Measurements from ENCODE around the gene NECAB3.
"Not testable (repeated sequence)": the region's sequence is repeated elsewhere in the genome, so short reads cannot be mapped to it uniquely, and the experiment has no call there.

NECAB3 gene

GRCh38 chr20:33674294-33675135 is at the start of gene NECAB3:
TSS of gene NECAB3 (minus strand) at chr20:33674428. CDS start at chr20:33674352, 76 bp downstream.
- DNase-seq = peak in 53 of 56 donors; percentile 18 to 87 (median 65)

GRCh38 chr20:33721391-33722140 is 47.3 kb upstream of the NECAB3 start:
- no peak for DNase-seq

- DNase-seq = peak; percentile 69 to 98 (median 93)
Measured at GRCh38 chr20:33719989-33720709, 45.9 kb upstream of the NECAB3 start, which contains the start of gene PXMP4. TSS of gene PXMP4 (minus strand) at chr20:33720310. CDS start at chr20:33720207, 103 bp downstream.

- DNase-seq = peak in 1 of 56 donors; percentile 51
Measured at GRCh38 chr20:33719277-33719988, 45.2 kb upstream of the NECAB3 start.

GRCh38 chr20:33716498-33716897 is 42.3 kb upstream of the NECAB3 start:
- DNase-seq = no peak

GRCh38 chr20:33713865-33714367 is 39.7 kb upstream of the NECAB3 start:
- no peak for DNase-seq

- DNase-seq = no peak
Measured at GRCh38 chr20:33711446-33711738, 37.2 kb upstream of the NECAB3 start.

- no peak for DNase-seq
Measured at GRCh38 chr20:33710681-33711445, 36.6 kb upstream of the NECAB3 start.

DNA sequence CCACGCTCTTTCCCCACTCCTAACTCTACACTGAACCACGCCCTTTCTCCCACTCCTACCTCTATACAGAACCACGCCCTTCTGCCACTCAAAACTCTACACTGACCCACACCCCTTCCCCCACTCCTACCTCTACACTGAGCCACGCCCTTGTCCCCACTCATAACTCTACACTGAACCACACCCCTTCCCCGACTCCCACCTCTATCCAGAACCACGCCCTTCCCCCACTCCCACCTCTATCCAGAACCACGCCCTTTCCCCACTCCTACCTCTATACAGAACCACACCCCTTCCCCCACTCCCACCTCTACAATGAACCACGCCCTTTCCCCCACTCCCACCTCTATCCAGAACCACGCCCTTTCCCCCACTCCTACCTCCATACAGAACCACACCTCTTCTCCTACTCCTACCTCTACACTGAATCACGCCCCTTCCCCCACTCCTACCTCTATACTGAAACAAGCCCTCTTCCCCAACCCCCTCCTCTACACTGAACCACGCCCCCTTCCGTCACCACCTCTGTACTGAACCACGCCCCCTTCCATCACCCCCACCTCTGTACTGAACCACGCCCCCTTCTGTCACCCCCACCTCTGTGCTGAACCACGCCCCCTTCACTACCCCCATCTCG is 35.8 kb upstream of the NECAB3 start:
- no peak for DNase-seq

DNA sequence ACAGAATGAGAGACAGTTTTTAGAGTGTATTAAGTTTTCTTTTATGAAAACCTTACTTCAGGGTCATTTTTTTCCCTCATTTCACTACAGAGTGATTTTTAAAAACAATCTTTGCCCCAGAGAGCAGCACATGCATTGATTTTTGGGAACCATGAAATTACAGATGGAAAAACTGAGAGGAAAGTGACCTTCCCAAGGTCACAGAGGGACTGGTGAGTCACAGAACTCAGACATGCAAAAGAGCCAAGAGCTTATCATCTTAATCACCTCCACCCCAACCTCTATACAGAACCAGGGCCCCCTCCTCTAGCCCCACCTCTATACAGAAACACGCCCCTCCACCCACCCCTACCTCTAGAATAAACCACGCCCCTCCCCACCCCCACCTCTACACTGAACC is 35.2 kb upstream of the NECAB3 start:
- no peak for DNase-seq

- no peak for DNase-seq
Measured at GRCh38 chr20:33707668-33708067, 33.4 kb upstream of the NECAB3 start.

- DNase-seq = peak in 4 of 56 donors; percentile 9 to 35 (median 24)
Measured at GRCh38 chr20:33704197-33704924, 30.1 kb upstream of the NECAB3 start.

DNA sequence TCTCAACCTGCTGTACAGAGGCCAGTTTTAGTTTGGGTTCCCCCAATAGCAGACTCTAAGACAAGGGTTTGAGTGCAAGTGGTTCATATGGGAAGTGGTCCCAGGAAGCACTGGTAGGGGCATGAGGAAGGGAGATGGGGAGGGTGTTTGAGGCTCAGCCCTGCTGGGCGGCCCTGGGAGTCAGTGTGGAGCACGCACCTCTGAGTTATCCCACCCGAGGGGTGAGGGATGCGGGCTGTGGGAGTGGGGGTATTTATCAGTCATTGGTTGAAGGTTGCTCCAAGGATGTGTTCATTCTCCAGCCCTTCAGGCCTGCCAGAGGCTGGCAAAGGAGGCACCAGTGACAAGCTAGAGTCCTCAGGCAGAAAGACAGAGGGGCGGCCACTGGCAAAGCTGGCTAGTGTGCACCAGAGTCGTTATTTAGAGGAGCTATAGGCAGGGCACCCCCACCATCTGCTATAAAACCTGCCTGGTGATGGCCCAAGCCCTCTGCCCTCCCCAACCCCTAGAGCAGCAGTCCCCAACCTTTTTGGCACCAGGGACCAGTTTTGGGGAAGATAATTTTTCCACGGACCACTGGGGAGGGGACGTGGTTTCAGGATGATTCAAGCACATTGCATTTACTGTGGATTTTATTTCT is 29.4 kb upstream of the NECAB3 start:
- DNase-seq = no peak

GRCh38 chr20:33702861-33703260 is 28.6 kb upstream of the NECAB3 start:
- DNase-seq = peak in 3 of 56 donors; percentile 1 to 13 (median 4)

GRCh38 chr20:33701629-33702450 is 27.6 kb upstream of the NECAB3 start:
- peak in 3 of 56 donors; percentile 12 to 21 (median 19) for DNase-seq

DNA sequence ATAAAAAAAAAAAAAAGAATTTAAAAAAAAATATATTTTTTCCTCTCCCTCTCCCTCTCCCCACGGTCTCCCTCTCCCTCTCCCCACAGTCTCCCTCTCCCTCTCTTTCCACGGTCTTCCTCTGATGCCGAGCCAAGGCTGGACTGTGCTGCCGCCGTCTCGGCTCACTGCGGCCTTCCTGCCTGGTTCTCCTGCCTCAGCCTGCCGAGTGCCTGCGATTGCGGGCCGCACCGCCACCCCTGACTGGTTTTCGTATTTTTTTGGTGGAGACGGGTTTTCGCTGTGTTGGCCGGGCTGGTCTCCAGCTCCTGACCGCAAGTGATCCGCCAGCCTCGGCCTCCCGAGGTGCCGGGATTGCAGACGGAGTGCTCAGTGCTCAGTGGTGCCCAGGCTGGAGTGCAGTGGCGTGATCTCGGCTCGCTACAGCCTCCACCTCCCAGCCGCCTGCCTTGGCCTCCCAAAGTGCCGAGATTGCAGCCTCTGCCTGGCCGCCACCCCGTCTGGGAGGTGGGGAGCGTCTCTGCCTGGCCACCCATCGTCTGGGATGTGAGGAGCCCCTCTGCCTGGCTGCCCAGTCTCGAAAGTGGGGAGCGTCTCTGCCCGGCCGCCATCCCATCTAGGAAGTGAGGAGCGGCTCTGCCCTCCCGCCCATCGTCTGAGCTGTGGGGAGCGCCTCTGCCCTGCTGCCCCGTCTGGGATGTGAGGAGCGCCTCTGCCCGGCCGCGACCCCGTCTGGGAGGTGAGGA is 26.6 kb upstream of the NECAB3 start:
- DNase-seq = not testable (repeated sequence)

DNA sequence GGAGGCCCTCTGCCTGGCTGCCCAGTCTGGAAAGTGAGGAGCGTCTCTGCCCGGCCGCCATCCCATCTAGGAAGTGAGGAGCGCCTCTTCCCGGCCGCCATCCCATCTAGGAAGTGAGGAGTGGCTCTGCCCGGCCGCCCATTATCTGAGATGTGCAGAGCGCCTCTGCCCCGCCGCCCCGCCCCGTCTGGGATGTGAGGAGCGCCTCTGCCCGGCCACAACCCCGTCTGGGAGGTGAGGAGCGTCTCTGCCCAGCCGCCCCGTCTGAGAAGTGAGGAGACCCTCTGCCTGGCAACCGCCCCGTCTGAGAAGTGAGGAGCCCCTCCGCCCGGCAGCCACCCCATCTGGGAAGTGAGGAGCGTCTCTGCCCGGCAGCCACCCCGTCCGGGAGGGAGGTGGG is 24.7 kb upstream of the NECAB3 start:
- DNase-seq = not testable (repeated sequence)

All from nucleus accumbens (tissue), 56 donors.